Fibroblast of the aortic adventitia (primary cell): ENCODE data around the gene SMARCA4. TPM values are rescaled to one million over a fixed set of nuclear protein-coding genes. Genes with fewer than 3 reads are reported as not detected.
A peak's percentile ranks its signal among the peaks of the same experiment; 100 is the strongest.

Experiments
- DNase-seq: peaks from one replicate; pipeline ENCODE4 v3.0.0-alpha.2; 2010; ENCODE audit warnings: low read depth
- H3K4me3 ChIP-seq: 2 replicates; pipeline ENCODE4 v1.5.1; 2011; ENCODE audit warnings: low read depth, mild to moderate bottlenecking, control low read depth, low read length, moderate library complexity
- total RNA-seq: library from RNA; depleted of rRNA; stranded (reverse); fragments of >200 nt; gene quantifications from 2 replicates; pipeline ENCODE4 v1.2.3, GENCODE V29; 2012; ENCODE audit warnings: low replicate concordance
- TF ChIP-seq, protein P1 (sequence below): IDR thresholded peaks from 2 replicates; pipeline ENCODE4 v1.5.1; 2011; ENCODE audit warnings: mild to moderate bottlenecking, low read length, control low read depth, inconsistent platforms; ENCODE audit not compliant: insufficient read depth

SMARCA4 gene
- total RNA-seq, 1 donor: 63.8 TPM

DNA sequence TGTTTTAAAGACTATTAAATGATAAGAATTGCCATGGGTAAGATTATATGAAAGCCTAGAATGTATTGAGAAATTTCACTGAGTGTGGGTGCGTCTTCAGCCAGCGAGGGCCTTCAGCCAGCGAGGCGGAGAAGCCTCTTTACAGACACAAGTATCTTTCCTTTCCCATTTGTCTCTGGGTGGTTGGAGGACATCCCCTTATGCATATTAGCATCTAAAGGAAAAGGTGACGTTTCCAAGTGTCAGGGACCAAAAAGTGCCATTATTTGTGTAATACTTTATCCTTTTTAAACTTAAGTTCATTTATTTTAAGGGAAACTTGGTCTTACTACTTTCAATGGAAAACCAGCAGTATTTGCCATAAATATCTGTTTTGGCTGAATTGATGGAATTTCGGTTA lies 22.2 kb downstream of the SMARCA4 start:
- TF ChIP-seq, protein P1, sequence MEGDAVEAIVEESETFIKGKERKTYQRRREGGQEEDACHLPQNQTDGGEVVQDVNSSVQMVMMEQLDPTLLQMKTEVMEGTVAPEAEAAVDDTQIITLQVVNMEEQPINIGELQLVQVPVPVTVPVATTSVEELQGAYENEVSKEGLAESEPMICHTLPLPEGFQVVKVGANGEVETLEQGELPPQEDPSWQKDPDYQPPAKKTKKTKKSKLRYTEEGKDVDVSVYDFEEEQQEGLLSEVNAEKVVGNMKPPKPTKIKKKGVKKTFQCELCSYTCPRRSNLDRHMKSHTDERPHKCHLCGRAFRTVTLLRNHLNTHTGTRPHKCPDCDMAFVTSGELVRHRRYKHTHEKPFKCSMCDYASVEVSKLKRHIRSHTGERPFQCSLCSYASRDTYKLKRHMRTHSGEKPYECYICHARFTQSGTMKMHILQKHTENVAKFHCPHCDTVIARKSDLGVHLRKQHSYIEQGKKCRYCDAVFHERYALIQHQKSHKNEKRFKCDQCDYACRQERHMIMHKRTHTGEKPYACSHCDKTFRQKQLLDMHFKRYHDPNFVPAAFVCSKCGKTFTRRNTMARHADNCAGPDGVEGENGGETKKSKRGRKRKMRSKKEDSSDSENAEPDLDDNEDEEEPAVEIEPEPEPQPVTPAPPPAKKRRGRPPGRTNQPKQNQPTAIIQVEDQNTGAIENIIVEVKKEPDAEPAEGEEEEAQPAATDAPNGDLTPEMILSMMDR: no peak
- peak; percentile 49 for DNase-seq
- H3K4me3 ChIP-seq: no peak overlapping the region

DNA sequence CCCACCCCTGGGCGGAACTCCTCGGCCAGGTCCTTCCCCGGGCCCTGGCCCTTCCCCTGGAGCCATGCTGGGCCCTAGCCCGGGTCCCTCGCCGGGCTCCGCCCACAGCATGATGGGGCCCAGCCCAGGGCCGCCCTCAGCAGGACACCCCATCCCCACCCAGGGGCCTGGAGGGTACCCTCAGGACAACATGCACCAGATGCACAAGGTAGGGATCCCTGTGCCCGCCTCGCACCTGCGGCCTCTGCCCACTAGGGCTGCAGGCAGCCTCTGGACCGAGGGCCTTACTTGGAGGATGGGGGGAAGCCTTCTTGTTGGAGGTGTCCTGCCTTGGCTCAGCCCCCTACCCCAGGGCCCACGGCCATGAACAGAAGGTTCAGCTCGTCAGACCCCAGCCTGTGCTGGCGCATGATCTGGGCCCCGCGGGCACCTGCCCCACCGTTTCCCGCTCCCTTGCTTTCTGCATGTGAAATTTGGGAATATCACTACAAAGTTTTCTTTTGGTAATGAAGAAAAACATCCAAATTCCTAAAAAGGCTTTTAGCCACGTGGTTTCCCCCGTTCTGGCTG lies 23.4 kb downstream of the SMARCA4 start:
- no peak overlapping the region for H3K4me3 ChIP-seq
- TF ChIP-seq, protein P1: no peak
- no peak for DNase-seq

DNA sequence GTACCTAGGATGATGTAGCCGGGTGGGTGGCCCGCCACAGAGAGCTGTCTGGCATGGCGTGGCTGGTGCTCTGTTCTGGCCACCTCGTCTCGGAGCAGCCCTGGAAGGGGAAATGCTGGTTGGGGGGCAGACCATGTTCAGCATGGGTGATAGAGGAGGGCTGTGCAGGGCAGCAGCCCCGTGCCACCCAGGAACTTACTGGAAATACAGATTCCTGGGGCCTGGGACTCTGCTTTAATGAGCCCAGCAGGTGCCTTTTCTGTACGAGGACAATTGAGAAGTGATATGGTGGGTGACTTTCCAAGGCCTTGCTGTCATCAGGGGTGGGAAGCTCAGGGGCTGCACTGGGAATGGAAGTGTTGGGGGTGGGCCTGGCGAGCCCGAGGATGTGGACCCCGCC lies 24.7 kb downstream of the SMARCA4 start:
- DNase-seq: no peak
- H3K4me3 ChIP-seq: no peak overlapping the region
- TF ChIP-seq, protein P1: no peak

DNA sequence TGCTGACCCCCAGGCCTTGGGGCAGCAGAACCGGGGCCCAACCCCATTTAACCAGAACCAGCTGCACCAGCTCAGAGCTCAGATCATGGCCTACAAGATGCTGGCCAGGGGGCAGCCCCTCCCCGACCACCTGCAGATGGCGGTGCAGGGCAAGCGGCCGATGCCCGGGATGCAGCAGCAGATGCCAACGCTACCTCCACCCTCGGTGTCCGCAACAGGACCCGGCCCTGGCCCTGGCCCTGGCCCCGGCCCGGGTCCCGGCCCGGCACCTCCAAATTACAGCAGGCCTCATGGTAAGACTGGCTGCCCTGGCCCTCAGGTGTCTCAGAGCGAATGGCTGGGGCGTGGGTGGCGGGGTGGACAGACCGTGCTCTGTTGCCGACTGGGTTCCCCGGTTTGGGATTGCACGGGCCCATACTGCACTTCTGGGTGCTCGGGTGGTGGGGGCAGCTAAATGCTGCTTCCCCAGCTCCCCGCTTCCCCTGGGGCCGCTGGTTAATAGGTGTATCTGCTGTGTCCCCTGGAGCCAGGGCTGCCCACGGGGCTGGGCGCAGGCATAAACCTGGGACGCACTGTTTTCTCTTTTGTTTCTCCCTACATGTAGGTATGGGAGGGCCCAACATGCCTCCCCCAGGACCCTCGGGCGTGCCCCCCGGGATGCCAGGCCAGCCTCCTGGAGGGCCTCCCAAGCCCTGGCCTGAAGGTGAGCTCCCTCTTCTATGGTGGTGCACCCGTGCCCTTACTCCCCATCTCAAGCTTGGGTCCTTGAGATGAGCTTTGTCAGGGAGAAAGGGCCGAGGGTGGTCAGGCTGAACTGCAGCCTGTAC lies 25.7 kb downstream of the SMARCA4 start:
- TF ChIP-seq, protein P1: no peak
- H3K4me3 ChIP-seq: no peak overlapping the region
- no peak for DNase-seq

DNA sequence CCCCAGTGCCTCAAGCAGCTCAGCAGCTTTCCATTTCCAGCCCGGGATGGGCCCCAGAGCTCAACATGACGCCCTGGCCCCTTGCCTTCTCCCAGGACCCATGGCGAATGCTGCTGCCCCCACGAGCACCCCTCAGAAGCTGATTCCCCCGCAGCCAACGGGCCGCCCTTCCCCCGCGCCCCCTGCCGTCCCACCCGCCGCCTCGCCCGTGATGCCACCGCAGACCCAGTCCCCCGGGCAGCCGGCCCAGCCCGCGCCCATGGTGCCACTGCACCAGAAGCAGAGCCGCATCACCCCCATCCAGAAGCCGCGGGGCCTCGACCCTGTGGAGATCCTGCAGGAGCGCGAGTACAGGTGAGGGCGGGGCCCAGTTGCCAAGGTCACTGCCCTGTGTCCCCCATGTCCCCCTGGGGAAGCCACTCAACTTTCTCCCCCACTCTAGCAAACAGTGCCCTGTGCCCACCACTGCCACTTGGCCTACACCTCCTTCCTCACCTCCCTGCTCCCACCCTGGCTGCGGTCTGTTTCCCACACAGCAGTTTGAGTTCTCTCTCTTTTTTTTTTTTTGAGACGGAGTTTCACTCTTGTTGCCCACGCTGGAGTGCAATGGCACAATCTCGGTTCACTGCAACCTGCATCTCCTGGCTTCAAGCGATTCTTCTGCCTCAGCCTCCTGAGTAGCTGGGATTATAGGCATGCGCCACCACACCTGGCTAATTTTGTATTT lies 26.9 kb downstream of the SMARCA4 start:
- DNase-seq: no peak
- no peak overlapping the region for H3K4me3 ChIP-seq
- TF ChIP-seq, protein P1: no peak

DNA sequence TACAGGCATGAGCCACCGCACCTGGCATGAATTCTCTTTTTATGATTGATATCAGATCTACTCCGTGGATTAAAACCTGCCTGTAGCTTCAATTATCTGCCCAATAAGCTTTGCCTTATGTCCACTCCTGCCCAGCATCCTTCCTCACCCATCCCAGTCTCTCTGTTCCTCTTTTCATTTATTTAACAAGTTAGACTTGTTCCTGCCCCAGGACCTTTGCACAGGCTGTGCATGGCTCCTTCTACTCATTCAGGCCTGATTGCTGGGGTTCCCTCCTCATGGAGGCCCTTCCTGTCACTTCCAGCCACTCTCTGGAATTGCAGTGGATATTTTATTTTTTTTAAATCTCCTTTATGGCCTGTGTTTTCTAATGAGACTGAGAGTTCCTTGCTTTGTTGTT lies 27.6 kb downstream of the SMARCA4 start:
- no peak for DNase-seq
- TF ChIP-seq, protein P1: no peak
- no peak overlapping the region for H3K4me3 ChIP-seq
